Memory B cell (primary cell): ENCODE results near the gene FCHO1.

Experiments
- ATAC-seq: fragments of 150-1000 bp; cut with Tn5 transposase; 2 replicates; pipeline ENCODE4 v1.10.0; 2021; ENCODE audit warnings: low read depth, mild to moderate bottlenecking, moderate library complexity
- DNase-seq, 2 donors: peaks; one replicate each; pipeline ENCODE4 v3.0.0; 2022; ENCODE audit warnings: low spot score in 2 of 2
- H3K27ac Mint-ChIP-seq: one replicate; pipeline ENCODE4 v1.8.0; 2022; ENCODE audit warnings: mild to moderate bottlenecking, moderate library complexity, mixed read lengths
- H3K27me3 Mint-ChIP-seq: one replicate; pipeline ENCODE4 v1.8.0; 2022; ENCODE audit warnings: mixed read lengths
- H3K36me3 Mint-ChIP-seq: one replicate; pipeline ENCODE4 v1.8.0; 2022; ENCODE audit warnings: mild to moderate bottlenecking, mixed read lengths
- H3K4me1 Mint-ChIP-seq: one replicate; pipeline ENCODE4 v1.8.0; 2022; ENCODE audit warnings: mixed read lengths
- H3K4me3 Mint-ChIP-seq: one replicate; pipeline ENCODE4 v1.8.0; 2022; ENCODE audit warnings: mild to moderate bottlenecking, moderate library complexity, mixed read lengths
- H3K9me3 Mint-ChIP-seq: one replicate; pipeline ENCODE4 v1.8.0; 2022; ENCODE audit warnings: mixed read lengths

Gene FCHO1

DNA sequence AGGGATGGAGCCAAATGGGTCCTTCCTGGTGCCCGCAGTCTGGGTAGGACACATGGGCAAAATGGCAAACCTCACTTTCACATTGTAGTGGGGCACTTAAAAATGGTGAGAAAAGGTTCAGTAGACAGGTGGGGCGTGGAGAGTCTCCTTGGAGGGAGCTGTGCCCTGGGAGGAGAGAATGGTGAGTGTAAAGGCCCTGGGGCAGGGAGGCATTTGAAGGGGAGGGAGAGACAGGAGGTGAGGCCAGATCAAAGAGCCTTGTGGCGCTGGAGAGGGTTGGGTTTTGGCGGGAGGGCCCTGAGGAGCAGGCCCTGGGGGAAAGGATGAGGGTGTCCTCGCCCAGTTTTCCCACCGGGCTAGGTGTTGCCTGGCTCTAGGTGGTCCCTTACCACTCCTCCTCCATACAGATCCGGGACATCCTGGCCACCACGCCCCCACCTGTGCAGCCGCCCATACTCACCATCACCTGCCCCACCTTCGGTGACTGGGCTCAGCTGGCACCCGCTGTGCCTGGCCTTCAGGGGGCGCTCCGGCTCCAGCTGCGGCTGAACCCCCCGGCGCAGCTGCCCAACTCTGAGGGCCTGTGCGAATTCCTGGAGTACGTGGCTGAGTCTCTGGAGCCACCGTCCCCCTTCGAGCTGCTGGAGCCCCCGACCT lies 25.7 kb upstream of the FCHO1 start:
- H3K9me3 Mint-ChIP-seq = no peaks in the 10 kb centered on the region
- no peak overlapping the region for H3K27ac Mint-ChIP-seq
- peaks cover 20% of the 10 kb centered on the region for H3K4me1 Mint-ChIP-seq
- DNase-seq = peak in 1 of 2 donors; percentile 26
- ATAC-seq = peak; percentile 73
- peaks cover 19% of the 10 kb centered on the region for H3K36me3 Mint-ChIP-seq
- H3K27me3 Mint-ChIP-seq = no peaks in the 10 kb centered on the region
- H3K4me3 Mint-ChIP-seq = no peak overlapping the region

DNA sequence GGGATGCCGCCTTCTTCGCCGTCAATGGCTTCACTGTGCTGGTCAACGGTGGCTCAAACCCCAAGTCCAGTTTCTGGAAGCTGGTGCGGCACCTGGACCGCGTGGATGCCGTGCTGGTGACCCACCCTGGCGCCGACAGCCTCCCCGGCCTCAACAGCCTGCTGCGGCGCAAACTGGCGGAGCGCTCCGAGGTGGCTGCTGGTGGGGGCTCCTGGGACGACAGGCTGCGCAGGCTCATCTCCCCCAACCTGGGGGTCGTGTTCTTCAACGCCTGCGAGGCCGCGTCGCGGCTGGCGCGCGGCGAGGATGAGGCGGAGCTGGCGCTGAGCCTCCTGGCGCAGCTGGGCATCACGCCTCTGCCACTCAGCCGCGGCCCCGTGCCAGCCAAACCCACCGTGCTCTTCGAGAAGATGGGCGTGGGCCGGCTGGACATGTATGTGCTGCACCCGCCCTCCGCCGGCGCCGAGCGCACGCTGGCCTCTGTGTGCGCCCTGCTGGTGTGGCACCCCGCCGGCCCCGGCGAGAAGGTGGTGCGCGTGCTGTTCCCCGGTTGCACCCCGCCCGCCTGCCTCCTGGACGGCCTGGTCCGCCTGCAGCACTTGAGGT lies 25.0 kb upstream of the FCHO1 start:
- no peaks in the 10 kb centered on the region for H3K27me3 Mint-ChIP-seq
- no peaks in the 10 kb centered on the region for H3K9me3 Mint-ChIP-seq
- ATAC-seq = no peak
- no peak overlapping the region for H3K27ac Mint-ChIP-seq
- peaks cover 14% of the 10 kb centered on the region for H3K4me1 Mint-ChIP-seq
- H3K36me3 Mint-ChIP-seq = peaks cover 21% of the 10 kb centered on the region
- no peak overlapping the region for H3K4me3 Mint-ChIP-seq
- DNase-seq = no peak

DNA sequence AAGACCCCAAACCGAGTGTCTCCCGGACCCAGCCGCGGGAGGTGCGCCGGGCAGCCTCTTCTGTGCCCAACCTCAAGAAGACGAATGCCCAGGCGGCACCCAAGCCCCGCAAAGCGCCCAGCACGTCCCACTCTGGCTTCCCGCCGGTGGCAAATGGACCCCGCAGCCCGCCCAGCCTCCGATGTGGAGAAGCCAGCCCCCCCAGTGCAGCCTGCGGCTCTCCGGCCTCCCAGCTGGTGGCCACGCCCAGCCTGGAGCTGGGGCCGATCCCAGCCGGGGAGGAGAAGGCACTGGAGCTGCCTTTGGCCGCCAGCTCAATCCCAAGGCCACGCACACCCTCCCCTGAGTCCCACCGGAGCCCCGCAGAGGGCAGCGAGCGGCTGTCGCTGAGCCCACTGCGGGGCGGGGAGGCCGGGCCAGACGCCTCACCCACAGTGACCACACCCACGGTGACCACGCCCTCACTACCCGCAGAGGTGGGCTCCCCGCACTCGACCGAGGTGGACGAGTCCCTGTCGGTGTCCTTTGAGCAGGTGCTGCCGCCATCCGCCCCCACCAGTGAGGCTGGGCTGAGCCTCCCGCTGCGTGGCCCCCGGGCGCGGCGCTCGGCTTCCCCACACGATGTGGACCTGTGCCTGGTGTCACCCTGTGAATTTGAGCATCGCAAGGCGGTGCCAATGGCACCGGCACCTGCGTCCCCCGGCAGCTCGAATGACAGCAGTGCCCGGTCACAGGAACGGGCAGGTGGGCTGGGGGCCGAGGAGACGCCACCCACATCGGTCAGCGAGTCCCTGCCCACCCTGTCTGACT lies 24.1 kb upstream of the FCHO1 start:
- no peak for ATAC-seq
- H3K4me1 Mint-ChIP-seq = peaks cover 8% of the 10 kb centered on the region
- no peaks in the 10 kb centered on the region for H3K9me3 Mint-ChIP-seq
- H3K4me3 Mint-ChIP-seq = no peak overlapping the region
- no peak overlapping the region for H3K27ac Mint-ChIP-seq
- H3K36me3 Mint-ChIP-seq = peaks cover 27% of the 10 kb centered on the region
- no peak for DNase-seq
- H3K27me3 Mint-ChIP-seq = no peaks in the 10 kb centered on the region

DNA sequence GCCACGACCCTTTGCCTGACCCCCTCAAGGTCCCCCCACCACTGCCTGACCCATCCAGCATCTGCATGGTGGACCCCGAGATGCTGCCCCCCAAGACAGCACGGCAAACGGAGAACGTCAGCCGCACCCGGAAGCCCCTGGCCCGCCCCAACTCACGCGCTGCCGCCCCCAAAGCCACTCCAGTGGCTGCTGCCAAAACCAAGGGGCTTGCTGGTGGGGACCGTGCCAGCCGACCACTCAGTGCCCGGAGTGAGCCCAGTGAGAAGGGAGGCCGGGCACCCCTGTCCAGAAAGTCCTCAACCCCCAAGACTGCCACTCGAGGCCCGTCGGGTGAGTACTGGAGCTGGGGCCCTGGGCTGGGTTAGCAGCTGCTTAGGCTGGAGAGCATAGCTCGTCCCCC lies 23.4 kb upstream of the FCHO1 start:
- H3K36me3 Mint-ChIP-seq = peaks cover 25% of the 10 kb centered on the region
- H3K4me1 Mint-ChIP-seq = peaks cover 6% of the 10 kb centered on the region
- ATAC-seq (no peak), DNase-seq (no peak)
- H3K27ac Mint-ChIP-seq = no peak overlapping the region
- no peaks in the 10 kb centered on the region for H3K27me3 Mint-ChIP-seq
- no peak overlapping the region for H3K4me3 Mint-ChIP-seq
- no peaks in the 10 kb centered on the region for H3K9me3 Mint-ChIP-seq

DNA sequence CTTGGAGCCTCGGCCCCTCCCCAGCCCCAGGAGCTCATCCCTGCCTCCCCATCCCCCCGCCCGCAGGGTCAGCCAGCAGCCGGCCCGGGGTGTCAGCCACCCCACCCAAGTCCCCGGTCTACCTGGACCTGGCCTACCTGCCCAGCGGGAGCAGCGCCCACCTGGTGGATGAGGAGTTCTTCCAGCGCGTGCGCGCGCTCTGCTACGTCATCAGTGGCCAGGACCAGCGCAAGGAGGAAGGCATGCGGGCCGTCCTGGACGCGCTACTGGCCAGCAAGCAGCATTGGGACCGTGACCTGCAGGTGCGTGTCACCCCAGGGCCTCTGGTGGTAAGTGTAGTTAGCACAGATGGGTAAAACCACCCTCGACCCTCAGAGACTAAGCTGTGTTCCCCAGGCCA lies 18.1 kb upstream of the FCHO1 start:
- peaks cover 3% of the 10 kb centered on the region for H3K4me1 Mint-ChIP-seq
- DNase-seq (no peak), ATAC-seq (no peak)
- peaks cover 21% of the 10 kb centered on the region for H3K36me3 Mint-ChIP-seq
- H3K27me3 Mint-ChIP-seq = no peaks in the 10 kb centered on the region
- H3K4me3 Mint-ChIP-seq = no peak overlapping the region
- H3K27ac Mint-ChIP-seq = no peak overlapping the region
- no peaks in the 10 kb centered on the region for H3K9me3 Mint-ChIP-seq

DNA sequence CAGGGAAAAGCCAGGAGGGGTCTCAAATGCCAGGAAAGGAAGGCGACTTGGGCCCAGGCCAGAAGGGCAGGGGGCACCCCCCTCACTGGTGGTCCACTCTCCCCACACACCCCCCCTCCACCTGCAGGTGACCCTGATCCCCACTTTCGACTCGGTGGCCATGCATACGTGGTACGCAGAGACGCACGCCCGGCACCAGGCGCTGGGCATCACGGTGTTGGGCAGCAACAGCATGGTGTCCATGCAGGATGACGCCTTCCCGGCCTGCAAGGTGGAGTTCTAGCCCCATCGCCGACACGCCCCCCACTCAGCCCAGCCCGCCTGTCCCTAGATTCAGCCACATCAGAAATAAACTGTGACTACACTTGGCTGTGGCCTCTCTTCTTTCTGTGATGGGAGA lies 17.1 kb upstream of the FCHO1 start:
- Mint-ChIP-seq H3K27me3 (no peaks in the 10 kb centered on the region), H3K36me3 (peaks cover 21% of the 10 kb centered on the region), H3K27ac (no peak overlapping the region), H3K4me1 (peaks cover 10% of the 10 kb centered on the region), H3K4me3 (no peak overlapping the region), H3K9me3 (no peaks in the 10 kb centered on the region)
- ATAC-seq (no peak), DNase-seq (no peak)

DNA sequence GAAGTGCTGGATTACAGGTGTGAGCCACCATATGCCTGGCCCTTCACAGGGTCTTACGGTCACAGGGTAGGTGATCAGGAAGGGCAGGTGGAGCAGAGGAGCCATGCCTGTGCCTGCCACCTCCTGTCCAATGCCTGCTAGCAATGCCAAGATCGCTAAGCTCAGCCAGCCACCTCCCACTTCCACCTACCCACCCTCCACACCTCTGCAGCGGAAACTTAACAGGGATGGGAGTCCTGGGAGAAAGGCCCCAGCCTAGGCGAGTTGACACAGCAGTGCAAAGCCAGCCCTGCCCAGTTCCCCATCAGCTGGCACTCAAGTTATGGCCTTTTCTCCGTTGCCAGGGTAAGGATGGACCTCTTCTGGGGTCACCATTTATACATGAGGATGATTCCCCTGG lies 15.9 kb upstream of the FCHO1 start:
- peaks cover 14% of the 10 kb centered on the region for H3K4me1 Mint-ChIP-seq
- H3K9me3 Mint-ChIP-seq = no peaks in the 10 kb centered on the region
- H3K4me3 Mint-ChIP-seq = no peak overlapping the region
- no peak overlapping the region for H3K27ac Mint-ChIP-seq
- DNase-seq = no peak
- ATAC-seq = no peak
- H3K36me3 Mint-ChIP-seq = peaks cover 16% of the 10 kb centered on the region
- H3K27me3 Mint-ChIP-seq = no peaks in the 10 kb centered on the region

DNA sequence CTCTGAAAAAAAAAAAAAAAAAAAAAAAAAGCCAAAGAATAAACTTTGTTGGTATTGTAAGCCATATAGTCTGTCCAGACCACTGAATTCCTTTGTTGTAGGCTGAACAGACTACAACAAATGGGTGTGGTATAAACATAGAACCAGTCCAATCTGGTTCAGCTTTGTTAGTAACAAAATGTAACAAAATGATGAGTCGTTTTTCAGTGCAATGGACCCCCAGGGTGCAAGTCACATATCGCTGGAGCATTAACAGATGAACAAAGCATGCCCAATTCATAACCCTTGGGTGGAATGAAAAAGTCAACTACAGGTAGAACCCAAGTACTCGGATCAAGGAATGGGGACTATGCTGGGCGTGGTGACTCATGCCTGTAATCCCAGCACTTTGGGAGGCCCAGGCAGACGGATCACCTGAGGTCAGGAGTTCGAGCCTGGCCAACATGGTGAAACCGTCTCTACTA lies 13.6 kb upstream of the FCHO1 start:
- Mint-ChIP-seq H3K27me3 (no peaks in the 10 kb centered on the region), H3K36me3 (peaks cover 5% of the 10 kb centered on the region), H3K9me3 (no peaks in the 10 kb centered on the region), H3K4me1 (peaks cover 20% of the 10 kb centered on the region), H3K4me3 (no peak overlapping the region), H3K27ac (no peak overlapping the region)
- no peak for DNase-seq
- no peak for ATAC-seq

DNA sequence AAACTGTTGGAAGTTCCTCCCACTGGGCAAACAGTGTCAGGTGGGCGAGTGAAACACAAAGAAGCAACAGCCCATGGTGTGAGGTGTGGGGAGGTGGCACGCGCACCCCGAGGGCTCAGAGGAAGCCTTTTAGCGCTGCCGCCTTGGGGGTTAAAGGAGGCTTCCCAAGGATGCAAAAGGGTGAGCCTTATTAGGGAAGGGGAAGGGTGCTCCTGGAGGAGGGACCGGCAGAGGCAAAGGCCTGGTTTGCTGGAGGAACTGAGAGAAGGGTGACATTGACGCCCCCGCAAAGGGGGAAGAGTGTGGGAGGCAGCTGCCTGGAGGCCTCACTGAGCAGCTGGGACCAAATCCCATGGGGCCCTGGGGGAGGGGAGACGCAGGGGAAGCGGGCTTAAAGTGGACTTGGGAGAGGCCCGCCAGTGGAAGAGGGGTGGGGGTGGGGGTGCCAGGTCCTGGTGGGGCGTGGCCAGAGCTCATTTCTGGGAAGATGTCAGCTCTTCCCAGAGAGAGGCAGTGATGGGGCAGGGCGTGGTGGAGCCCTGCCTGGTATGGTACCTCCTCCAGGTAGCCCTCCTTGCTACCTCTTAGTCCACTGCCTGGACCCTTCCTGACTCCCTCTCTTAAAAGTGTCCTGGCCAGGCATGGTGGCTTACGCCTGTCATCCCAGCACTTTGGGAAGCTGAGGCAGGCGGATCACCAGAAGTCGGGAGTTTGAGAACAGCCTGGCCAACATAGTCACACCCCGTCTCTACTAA lies 12.0 kb upstream of the FCHO1 start:
- Mint-ChIP-seq H3K27me3 (no peaks in the 10 kb centered on the region), H3K9me3 (no peaks in the 10 kb centered on the region), H3K36me3 (peaks cover 5% of the 10 kb centered on the region), H3K4me1 (peaks cover 22% of the 10 kb centered on the region), H3K27ac (peak overlapping the region; percentile 73), H3K4me3 (peak overlapping the region; percentile 55)
- peak; percentile 80 for ATAC-seq
- DNase-seq = peak in 1 of 2 donors; percentile 49

DNA sequence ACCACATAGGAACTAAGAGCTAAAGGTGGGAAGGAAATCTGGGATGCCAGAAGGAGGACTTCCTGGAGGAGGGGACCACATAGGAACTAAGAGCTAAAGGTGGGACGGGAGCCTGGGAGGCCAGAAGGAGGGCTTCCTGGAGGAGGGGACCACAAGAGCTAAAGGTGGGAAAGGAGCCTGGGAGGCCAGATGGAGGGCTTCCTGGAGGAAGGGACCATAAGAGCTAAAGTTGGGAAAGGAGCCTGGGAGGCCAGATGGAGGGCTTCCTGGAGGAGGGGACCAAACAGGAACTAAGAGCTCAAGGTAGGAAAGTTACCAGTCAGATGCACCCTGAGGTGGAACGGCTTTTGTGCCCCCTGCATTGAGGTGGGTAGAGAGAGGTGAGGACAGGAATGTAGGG lies 9.8 kb upstream of the FCHO1 start:
- no peaks in the 10 kb centered on the region for H3K27me3 Mint-ChIP-seq
- no peaks in the 10 kb centered on the region for H3K9me3 Mint-ChIP-seq
- DNase-seq = no peak
- peaks cover 27% of the 10 kb centered on the region for H3K4me1 Mint-ChIP-seq
- H3K4me3 Mint-ChIP-seq = no peak overlapping the region
- H3K27ac Mint-ChIP-seq = peak overlapping the region; percentile 23
- no peaks in the 10 kb centered on the region for H3K36me3 Mint-ChIP-seq
- ATAC-seq = no peak

DNA sequence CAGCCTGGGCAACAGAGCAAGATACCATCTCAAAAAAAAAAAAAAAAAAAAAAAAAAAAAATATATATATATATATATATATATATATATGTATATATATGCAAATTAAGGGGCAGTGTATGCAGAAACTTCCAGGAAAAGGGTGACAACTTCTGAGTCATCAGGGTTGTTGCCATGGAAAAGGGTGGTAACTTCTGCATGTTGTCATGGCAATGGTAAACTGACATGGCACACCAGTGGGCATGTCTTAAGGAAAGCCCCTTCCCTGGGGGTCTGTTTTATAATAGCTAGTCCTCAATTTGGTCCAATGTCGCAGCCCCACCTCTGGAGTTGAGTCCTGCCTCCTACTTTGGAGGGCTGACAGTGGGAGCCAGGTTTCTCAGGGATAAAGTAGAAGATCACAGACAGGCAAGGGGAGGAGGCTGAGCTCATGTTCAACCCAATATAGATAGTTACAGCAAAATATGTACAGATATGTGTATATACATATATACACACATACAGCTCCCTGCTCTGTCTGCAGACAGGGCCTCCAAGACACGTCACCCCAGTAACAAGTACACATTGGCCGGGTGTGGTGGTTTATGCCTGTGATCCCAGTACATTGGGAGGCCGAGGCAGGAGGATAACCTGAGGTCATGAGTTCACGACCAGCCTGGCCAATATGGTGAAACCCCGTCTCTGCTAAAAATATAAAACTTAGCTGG lies 7.2 kb upstream of the FCHO1 start:
- Mint-ChIP-seq H3K36me3 (no peaks in the 10 kb centered on the region), H3K9me3 (no peaks in the 10 kb centered on the region), H3K4me1 (peaks cover 29% of the 10 kb centered on the region), H3K4me3 (no peak overlapping the region), H3K27ac (peak overlapping the region; percentile 79), H3K27me3 (no peaks in the 10 kb centered on the region)
- no peak for ATAC-seq
- no peak for DNase-seq

DNA sequence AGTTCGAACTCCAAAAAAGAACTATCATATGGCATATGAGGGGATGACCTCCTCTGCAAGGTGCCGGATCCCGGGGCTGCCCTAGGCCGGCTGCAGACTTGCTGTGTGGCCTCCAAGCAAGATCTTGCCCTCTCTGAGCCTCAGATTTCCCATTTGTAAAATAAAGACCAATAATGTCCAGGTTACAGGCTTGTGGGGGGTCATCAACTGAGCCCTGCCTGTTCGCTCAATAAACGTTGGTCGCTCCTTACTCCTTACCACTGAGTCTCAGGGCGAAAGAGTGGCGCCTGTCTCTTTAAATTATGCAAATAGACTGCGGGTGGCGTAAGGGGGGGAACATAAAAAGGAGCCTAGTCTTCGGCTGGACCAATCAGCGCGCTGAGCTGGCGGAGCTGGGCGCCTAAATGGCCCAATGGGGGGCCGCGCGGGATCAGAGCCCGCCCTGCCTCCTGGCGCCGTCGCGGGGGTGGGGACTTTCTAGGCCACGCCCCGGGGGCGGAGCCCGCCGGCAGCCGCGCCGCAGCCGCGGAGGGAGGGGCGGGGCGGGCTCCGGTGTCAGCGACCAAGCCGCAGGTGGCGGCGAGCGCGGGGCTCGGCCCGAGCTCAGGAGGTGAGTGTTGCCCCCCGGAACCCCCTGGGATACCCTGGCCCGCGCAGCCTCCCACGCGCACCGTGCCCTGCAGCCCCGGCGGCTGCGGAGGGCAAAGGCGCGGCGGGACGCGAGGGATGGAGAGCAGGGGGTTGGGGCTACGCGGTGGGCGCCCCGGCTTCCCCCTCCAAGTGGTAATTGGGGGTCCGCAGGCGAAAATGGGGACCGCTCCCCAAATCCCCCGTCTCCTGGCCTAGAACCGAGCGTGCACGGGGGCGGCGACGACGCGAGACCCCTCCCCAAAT lies 3.8 kb upstream of the FCHO1 start:
- H3K27ac Mint-ChIP-seq = peak overlapping the region; percentile 75

More for the DNA sequence above, 3.8 kb upstream of the FCHO1 start:
- Mint-ChIP-seq H3K27me3 (no peaks in the 10 kb centered on the region), H3K4me3 (peak overlapping the region; percentile 96), H3K36me3 (no peaks in the 10 kb centered on the region), H3K4me1 (peaks cover 32% of the 10 kb centered on the region), H3K9me3 (no peaks in the 10 kb centered on the region)
- peak; percentile 97 for DNase-seq
- peak; percentile 82 for ATAC-seq
